SK-N-DZ (cell line): ENCODE results near the gene MED15.
"Not testable (repeated sequence)": the region's sequence is repeated elsewhere in the genome, so short reads cannot be mapped to it uniquely, and the experiment has no call there.

Source experiments
- DNase-seq: peaks from one replicate; pipeline ENCODE4 v3.0.0-alpha.2; 2015; ENCODE audit warnings: low spot score

MED15 gene

DNA sequence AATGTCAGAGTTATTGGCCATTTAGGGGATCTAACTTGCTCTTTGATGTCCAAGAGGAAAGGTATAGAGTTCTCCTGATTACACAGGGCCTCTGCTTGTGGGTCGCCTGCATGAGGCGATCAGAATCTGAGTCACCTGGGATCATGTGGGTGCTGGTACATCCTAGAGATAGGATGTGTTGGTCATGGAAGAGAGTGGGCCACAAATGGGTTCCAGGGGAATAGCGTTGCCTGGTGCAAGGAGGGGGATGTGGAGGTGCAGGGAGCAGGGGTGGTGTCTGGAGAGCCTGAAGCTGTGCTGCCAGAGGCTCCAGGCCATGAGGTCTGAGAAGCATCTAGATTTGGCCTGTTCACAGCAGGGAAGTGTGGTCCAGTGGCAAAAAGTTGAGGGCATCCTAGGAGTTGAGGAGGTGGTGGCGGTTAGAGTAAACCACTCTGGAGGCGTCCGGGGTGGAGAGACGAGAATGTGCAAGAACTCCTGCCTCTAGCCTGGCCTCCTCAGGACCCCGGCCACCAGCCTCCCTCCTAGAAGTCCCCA, 92.8 kb downstream of the MED15 start:
- no peak for DNase-seq

DNA sequence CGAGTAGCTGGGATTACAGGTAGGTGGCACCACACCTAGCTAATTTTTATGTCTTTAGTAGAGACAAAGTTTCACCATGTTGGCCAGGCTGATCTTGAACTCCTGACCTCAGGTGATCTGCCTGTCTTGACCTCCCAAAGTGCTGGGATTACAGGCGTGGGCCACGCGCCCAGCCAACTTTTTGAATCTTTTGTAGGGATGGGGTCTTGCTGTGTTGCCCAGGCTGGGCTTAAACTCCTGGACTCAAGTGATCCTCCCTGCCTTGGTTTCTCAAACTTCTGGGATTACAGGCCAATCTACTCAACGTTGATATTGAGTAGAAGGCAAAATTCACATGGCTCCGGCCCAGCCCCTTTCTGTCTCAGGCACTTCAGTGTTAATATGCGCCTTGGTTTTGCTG, 93.9 kb downstream of the MED15 start:
- no peak for DNase-seq

GRCh38 chr22:20602609-20603164, 95.3 kb downstream of the MED15 start:
- DNase-seq = no peak

- DNase-seq = no peak
These were observed 96.8 kb downstream of the MED15 start for GRCh38 chr22:20604092-20604747.

DNA sequence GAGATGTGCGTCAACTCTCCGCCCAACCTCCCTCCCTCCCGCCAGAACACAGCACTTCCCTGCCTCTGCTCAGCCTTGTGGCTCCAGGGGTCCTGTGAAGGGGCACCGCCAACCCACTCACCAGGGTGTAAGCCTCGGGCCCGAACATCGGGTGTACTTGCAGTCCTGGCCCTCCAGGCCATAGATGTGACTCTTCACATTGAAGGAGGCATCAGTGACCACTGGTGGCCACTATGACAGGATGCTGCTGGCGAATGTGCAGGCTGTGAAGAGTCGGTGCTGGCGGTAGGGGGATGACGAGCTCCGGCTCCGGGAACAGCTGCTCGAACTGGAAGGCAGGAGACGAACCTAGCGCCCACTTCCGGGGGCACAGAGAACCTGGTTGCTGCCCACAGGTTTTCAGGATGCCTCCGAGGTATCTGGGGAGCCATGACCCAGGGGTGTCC, 97.4 kb downstream of the MED15 start:
- peak; percentile 58 for DNase-seq

DNA sequence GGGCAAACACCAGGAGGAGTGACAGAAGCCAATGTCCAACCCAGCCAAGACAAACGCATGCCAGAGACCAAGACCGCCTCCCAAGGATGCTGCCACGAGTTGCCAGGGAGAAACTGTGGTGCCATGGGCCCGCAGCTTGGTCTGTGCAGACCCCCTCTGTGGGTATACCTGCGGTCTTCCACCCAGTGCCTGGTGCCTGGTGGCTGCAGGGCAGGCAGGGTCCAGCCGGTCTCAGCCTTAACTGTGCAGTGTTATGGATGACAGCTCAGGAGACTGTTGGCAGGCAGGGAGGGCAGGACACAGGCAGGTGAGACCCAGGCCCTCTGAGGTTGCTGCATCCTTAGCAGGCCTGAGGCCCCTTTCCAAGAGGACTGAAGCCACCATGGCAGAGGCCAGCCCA, 97.9 kb downstream of the MED15 start:
- DNase-seq = no peak

GRCh38 chr22:20606041-20606783, 98.8 kb downstream of the MED15 start:
- peak; percentile 68 for DNase-seq

DNA sequence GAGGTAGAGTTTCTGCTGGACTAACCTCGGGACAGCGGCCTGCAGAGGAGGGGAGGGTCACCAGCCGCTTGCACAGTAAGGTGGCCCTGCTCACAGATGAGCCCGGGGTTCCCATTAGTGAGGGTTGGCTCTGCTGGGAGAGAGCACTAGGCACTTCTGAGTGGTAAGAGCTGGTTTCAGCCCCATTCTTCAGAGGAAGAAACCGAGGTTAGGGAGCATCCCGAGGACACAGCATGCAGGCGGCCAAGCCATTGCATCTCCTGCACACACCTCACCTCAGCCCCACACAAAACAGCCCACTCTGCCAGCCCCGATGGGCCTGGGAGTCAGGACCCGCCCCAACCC, 99.3 kb downstream of the MED15 start:
- DNase-seq = no peak

DNA sequence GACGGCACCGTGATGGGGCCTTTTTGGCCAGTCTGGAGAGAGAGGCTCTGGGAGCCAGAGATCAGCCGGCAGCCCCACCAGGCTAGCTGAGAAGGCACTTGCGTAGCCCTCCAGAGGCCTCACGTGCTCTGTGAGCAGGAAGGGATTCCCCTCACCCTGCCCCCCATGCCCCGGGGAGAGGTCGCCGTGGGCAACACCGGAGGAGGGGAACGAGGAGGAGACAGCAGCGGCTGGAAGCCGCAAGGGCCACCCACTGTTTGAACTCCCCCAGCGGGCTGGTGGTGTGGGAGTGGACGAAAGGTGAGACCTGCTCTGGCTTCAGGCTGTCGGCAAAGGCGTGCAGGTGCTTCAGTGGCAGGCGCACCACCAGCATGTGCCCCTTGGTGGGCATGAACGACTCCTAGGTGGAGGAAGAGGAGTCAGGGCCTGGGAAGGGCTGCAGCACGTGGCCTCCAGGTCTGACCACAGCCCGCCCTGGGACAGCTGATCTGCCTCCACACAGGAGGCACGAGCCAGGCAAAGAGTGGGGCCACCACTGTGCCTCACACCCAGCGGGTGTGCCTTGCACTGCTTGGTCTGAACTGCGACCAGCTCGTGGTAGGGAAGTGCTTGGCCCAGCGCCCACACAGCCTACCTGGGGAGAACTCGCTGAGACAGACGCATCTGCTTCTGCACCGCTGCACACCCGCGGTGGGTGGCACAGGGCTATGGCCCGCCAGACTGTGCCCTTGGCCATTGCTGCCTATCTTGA, 99.9 kb downstream of the MED15 start:
- DNase-seq = no peak

DNA sequence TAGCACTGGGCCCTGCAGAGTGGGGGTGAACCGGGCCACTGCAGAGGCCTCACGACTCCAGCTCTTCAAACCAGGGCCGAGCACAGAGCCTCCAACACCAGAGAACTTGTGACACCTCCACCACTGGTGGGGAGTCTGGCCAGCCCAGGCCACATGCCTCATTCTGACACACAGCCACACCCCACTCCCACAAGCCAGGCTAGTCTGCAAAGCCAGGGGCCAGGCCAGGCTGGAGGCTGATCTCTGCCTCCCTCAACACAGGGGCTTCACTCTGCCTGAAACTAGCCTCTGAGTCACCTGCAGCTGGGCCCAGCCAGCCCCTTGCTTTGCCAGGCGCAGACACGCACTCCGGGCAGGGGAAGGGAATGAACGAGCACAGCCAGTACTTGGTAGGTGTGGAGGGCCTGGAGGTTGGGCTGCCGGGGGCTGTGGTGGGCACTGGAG, 102.9 kb downstream of the MED15 start:
- no peak for DNase-seq

DNA sequence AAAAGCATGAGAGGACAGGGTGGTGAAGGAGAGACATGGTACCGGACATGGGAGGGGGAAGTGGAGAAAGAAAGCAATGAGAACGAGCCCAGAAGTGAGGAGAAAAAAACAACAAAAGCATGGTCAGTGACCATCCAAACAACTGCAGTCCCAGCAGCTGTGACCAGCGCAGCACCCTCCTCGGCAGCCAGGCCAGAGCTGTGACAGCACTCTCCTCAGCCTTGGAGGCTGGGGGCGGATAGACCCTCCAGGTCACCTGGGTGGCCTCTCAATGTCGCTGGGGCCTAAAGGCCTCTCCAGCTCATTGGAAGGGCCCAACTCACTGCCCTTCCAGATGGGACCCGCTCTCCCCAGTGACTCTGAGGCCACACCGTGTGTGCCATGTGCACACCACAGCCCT, 103.3 kb downstream of the MED15 start:
- no peak for DNase-seq

- no peak for DNase-seq
These were observed 104.0 kb downstream of the MED15 start for GRCh38 chr22:20611418-20611817.

GRCh38 chr22:20613301-20613700, 105.9 kb downstream of the MED15 start:
- DNase-seq = no peak

- DNase-seq = no peak
These were observed 107.6 kb downstream of the MED15 start for GRCh38 chr22:20615021-20615420.

GRCh38 chr22:20615533-20616450, 108.4 kb downstream of the MED15 start:
- DNase-seq = no peak

DNA sequence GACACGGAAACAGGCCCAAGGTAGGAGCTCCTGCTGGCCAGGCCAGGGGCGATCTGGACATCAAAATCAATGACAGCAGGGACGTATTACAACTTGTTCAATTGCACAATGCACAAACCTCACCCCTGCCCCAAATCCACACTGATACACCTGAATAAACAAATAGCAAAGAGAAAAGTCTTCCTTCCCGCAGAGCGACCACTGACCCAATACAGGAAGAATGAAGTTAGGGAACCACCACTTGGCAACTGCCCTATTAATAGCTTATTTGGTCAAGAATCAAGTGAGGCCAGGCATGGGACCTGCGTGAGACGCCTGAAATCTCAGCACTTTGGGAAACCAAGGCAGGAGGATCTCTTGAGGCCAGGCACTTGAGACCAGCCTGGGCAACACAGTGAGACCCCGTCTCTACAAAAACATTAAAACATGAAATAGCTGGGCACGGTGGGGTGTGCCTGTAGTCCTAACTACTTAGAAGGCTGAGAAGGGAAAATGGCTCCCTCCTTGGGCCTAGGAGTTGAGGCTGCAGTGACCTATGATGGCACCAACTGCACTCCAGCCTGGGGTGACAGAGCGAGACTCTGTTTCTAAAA, 109.1 kb downstream of the MED15 start:
- no peak for DNase-seq

GRCh38 chr22:20618488-20618887, 111.1 kb downstream of the MED15 start:
- DNase-seq = no peak

DNA sequence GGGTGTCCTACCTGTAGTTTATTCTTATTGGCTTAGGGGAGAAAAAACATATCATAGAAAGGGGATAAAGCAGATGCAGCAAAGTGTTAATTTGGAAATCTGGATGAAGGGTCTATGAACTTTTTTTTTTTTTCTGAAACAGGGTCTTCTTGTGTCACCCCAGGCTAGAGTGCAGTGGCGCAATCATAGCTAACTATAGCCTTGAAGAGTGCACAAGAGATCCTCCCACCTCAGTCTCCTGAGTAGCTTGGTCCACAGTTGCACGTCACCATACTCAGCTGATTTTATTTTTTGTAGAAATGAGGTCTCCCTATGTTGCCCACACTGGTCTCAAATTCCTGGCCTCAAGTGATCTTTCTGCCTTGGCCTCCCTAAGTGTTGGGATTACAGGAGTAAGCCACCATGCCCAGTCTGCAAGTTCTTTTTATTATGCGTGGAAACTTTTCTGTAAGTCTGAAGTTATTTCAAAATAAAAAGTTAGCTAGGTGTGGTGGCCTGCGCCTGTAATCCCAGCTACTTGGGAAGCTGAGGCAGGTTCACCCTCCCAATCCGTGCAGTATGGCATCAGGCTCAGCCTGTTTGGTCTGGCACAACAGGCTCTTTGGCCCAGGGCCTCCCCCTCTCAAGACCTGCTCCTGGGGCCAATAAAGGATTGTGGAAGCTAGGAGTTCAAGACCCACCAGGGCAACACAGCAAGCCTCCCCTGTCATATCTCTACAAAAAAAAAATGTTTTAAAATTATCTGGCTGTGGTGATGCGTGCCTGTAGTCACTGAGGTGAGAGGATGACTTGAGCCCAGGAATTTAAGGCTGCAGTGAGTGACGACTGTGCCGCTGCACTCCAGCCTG, 111.9 kb downstream of the MED15 start:
- no peak for DNase-seq

DNA sequence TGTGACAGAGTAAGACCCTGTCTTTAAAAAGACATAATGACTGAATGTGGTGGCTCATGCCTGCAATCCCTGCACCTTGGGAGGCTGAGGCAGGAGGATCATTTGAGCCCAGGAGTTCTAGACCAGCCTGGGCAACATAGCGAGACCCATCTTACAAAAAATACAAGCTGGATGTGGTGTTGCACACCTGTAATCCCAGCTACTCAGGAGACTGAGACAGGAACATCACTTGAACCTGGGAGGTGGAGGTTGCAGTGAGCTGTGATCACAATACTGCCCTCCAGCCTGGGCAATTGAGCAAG, 112.4 kb downstream of the MED15 start:
- not testable (repeated sequence) for DNase-seq

DNA sequence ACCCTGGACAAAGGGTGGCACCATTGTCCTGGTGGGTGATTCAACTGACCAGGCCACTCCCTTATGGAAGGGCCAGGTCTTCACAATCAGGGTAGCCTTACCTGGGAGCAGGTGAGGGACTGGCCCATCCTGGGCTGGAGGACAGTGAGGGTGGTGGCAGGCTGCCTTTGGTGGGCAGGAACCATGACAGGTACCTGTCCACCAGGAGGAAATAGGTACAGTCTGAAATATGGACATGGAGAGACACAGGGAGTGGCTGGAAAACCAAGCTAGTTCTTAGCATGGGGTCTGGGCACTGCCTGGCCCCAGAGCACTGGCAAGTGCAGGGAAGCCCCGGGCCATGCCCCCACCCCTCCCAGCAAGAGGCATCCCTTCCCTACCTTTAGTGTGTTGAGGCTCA, 113.8 kb downstream of the MED15 start:
- no peak for DNase-seq
